Measurements from ENCODE around the gene H2BK1.

The H2BK1 gene

DNA sequence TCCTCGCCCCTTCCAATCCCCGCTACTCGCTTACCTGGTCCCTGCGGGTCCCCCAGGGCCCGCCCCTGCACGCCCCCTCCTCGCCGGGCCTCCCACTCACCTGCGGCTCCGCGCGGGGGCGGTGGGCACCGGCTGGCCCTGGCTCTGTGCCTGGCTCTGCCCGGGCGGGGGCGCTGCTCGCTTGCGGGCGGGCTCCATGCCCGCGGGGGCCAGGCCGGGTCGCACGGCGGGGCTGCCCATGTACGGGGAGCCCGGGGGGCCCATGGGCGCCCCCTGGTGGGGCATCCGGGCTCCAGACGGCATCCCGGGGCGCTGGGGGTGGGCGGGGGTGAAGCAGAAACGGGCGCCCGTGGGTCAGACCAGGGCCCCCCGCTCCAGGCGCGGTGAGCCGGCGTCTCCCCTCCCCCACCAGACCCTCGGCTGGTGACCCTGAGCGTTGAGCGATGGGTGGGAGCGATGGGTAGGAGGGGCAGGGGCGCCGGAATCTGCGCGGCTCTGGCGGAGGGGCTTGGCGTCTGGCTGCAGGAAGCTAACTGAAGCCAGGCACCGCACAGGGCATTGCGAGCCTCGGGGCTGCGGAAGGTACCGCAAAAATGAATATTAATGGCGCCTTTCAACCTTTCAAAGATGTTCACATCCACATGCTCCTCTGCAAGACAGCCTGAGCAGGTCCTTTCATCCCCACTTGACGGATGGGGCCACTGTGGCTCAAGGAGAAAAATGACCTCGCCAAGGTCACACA is 35.2 kb upstream of the H2BK1 start:
- FAIRE-seq: no peak
- DNase-seq (ENCODE audit: insufficient read length, low spot score): no peak

DNA sequence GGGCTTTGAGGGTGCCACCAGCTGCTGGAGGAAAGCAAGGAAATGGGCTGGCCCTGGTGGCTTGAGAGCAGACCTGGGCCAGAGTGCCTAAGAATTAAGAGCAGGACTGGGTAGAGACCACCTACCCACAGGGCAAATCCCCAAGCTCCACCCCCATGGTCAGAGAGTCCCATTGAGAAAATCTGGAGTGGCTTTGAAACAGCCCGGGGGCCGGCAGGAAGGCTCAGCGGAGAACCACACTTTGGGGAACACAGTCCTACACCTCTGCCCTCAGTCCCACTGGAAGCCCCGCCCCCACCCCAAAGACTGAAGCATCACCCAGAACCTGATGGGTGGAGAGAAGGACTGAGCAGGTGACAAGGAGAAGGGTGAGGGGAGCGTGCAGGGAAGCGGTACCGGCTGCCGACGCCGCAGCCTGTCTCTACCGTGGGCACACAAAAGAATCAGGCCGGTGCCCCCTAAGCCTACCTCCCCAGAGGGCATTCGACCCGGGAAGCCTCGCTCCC is 34.6 kb upstream of the H2BK1 start:
- FAIRE-seq (no peak), DNase-seq (ENCODE audit: insufficient read length, low spot score) (no peak)

DNA sequence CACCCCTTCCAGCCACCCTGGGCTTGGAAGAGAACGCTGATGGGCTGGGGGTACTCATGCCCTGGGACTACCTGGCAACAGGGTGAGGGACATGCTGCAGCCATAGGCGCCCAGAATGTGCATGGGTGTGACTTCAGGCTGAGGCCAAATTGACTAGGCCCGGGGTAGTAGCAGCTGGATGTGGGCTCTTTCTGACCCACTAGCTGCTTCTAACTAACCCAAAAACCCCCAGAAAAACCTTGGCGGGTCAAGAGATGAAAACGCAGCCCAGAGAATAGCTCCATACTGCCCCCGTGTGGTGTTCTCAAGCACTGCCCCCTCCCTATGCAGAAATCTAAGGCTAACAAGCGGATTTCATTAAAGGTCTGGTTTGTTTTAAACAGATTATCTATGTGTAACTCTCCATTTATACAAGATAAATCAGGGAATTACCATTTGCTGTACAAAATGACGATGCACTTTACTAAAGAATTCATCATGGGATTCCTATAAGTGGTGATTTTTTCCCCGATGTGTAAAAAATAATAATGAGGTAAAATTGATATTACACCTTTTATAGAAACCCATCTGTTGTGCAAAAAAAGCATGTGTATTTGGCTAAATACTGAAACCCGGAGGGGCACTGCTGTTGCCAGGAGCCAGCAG is 34.0 kb upstream of the H2BK1 start:
- peak; percentile 40 for DNase-seq (ENCODE audit: insufficient read length, low spot score)
- FAIRE-seq: no peak

DNA sequence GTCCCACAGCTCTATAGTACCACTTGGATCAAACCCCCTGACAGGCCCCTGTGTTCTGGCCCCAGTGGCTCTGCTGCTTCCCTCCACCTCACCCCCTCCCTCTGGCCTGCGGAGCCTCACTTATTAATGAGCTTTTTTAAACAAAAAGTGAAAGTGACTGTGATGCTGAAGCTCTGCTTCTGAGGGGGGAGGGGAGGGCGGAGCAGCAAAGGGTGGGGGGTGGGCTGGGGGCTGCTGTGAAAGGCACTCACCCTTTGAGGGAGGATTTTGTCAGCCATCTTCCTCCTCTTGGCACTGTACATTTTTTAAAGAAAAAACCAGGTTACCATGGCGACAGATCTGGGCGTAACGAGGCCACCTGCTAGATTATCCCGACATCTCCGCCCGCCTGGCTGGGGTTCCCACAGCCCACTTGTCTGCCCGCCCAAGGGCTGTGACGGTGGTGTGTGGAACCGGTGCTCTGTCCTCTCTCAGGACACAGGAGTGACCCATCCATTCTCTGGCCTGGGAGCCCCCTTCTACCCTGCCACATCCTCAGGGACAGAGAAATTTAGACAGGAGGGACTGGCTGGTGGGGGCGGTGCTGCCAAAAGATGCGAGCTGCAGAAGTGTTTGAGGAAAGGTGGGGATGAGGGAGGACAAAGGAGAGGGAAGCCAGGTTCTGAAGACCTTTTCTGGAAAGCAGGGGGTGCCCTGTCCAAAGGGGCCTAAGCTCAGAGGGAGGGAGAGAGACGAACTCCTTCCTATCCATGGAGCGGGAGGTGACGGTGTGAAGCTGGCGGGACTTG is 33.3 kb upstream of the H2BK1 start:
- no peak for DNase-seq (ENCODE audit: insufficient read length, low spot score)
- no peak for FAIRE-seq

DNA sequence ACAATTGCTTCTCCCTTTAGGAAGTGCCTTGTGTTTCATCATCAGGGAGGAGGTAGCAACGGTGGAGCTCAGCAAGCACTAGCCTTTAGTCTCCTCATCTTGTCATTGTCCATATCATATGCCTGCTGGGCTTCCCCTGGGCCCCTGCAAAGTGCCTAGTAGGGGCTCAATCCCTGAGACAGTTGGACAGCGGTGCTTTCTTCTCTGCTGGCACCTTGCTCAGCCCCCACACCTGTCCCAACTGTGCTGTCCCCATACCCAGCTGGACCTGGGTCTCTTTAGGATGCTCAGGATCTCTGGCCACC is 32.7 kb upstream of the H2BK1 start:
- FAIRE-seq: no peak
- DNase-seq (ENCODE audit: insufficient read length, low spot score): no peak

DNA sequence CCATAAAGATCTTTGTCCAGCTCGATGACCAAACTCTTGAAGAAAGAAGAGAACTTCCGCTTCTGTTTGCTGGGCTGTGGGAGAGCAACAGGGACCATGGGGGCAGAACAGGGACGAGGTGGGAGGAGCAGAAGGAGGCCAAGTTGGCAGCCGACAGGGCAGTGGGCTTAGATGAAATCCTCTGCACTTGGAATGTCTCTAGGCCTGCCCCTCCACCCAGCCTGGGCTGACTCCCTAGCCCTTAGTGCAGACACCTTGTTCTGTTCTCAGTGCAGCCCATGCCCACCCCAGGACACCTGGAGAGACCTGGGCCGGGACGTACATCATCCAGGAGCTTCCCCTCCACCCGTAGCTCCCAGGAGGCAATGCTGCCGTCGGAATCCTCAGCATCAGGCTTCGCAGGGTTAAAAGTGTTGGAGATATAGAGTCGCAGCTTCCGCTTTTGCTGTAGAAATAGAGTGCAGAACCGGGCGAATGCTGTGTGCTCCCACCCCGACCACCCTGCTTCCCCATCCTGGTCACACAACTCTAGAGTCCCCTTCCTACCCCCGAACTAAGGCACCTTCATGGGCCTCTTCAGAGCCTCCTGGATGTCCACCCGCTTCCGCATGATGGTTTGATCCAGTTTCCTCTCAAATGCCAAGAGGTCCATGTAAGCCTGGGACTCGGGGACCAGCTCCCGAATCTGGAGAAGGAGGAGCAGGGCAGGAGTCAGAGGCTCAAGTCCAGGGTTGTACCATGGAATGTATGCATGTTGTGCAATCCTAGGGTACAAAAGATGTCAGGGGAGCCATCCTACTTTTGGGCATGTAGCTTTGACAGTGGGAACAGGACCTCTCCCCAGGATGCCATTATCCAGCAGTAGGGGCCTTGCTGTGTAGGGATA is 32.1 kb upstream of the H2BK1 start:
- DNase-seq (ENCODE audit: insufficient read length, low spot score) (no peak), FAIRE-seq (no peak)

DNA sequence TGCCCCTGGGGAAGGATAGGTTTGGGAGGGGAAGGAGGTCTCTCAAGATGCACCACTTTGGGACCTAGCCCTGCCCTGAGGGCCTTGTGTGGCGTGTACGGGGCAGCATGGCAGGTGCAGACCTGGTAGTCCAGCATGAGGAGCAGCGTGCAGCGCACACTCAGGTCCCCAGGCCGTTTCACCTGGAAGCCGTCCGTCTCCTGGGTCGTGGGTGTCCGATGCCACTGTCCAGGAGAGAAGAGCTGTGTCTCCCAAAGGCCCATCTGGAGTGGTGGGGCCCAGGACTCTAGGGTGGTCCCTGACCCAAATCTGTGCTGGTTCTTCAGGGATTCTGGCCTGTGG is 31.4 kb upstream of the H2BK1 start:
- DNase-seq (ENCODE audit: insufficient read length, low spot score) (no peak), FAIRE-seq (no peak)

DNA sequence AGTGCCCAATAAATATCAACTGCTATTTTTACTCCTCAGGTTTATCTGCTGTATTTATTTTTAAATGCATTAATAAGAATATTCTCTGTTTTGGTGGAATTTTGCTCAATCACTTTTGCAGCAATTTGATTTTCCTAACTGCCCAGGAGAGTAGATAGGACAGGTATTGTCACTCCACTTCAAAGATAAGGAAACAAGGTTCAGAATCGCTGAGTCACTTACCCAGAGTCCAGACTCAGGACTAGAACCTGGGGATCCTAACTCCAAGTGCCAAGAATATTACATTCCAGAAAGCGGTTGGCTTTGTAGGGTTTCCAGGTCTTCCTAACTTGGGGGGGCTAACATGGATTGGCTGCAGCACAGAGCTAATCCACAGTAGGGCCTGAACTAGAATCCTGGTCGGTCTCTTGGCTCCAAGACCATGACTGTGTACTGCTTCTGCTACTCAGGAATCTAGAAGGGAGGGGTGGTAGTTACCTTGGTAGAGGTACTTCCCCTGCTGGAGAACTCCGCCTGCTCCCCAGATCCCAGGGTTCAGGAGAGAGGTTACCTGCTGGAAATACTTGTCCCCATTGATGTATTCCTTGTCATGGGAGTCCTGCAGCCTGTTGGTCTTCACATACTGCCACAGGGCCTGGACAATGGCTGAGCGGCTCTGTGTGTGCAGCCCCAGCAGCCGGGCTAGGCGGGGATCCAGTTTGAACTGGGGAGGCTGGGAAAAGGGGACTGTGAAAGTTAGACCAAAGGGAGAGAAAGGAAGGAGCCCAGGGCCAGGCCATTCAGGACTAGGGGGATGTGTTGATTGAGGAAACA is 30.9 kb upstream of the H2BK1 start:
- FAIRE-seq (no peak), DNase-seq (ENCODE audit: insufficient read length, low spot score) (no peak)

DNA sequence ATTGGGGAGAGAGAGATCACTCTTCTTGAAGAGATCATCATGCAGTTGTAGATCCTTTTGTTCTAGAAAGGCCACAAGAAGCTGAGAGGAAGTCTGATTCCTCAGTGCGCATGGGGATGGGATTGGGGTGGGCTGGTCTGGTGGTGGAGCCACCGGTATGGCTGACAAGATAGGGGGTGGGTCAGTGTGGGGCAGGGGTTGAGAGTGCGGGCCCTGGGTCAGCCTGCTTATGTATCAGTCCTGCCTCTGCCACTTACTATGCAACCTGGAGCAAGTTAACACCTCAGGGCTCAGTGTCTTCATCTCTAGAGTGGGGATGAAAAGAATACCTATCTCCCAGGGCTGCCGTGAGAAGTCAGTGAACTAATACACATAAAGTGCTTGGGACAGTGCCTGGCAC is 30.2 kb upstream of the H2BK1 start:
- FAIRE-seq (no peak), DNase-seq (ENCODE audit: insufficient read length, low spot score) (no peak)

DNA sequence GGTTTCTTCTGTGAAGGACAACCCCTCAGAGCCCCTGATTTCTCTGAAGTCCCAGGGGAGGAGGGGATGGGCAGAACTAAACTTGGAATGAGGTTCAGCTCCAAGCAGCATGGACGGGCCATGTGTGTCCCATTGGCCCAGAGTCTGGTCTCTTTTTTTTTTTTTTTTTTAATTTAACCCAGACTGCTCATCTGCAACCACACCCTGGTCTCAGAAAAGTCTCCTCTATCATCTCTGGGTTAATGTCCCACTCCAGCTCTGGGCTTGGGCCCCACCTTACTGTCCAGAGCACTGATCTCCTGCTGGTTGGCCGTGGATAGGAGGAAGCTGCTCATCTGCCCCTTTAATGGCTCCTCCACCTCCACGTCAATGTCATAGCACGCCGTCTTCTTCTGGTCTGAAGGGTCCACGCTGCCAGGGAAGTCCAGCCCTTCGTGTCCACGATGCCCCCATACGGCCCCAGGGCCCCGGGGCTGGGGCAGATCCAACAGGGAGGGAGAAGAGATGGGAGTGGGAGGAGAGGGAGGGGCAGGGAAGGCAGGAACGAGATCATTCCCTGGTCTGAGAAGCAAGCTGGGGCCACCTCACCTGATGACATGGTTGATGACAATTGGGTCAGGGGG is 29.7 kb upstream of the H2BK1 start:
- DNase-seq (ENCODE audit: insufficient read length, low spot score) (no peak), FAIRE-seq (no peak)

DNA sequence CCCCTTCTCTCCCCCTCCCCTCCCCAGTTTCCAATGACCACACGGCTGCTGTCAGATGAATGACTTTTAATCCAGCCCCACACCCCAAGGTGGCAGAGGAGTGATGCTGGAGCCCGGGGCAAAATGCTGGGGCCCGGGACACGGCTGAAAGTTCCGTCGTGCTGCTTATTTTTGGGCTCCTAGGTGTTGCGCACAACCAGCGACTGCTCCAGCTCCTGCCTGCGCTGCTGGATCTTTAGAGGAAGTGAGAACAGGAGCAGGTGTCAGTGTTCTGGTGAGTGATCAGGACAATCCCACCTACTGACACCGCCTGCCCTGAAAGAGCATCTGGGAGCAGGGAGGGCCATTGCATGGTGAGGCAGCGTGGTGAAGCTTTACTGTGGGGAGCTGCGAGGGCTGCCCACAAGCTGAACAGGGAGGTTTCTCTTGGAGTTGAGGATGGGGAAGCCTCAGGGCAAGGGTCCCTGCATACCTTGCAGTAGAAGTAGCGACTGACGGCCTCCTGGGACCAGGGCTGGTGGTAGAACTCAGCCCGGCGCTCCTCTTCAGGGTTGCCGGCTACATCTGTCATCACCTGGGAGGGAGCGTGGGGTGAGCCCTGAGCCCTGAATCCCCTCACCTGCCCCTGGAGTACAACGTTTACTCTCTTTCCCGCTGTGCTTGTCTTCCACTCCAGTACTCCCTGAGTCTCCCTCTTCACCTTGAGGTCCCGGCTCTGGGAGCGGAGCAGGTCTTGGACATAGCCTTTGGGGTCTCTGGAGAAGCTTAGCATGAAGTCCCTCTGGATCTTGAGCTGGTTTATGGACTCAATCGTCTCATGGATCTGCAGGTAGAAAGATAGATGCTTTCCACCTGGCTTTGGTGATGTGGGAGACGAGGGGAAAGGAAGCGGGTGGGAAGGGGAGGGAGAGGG is 28.9 kb upstream of the H2BK1 start:
- FAIRE-seq: no peak
- no peak for DNase-seq (ENCODE audit: insufficient read length, low spot score)

DNA sequence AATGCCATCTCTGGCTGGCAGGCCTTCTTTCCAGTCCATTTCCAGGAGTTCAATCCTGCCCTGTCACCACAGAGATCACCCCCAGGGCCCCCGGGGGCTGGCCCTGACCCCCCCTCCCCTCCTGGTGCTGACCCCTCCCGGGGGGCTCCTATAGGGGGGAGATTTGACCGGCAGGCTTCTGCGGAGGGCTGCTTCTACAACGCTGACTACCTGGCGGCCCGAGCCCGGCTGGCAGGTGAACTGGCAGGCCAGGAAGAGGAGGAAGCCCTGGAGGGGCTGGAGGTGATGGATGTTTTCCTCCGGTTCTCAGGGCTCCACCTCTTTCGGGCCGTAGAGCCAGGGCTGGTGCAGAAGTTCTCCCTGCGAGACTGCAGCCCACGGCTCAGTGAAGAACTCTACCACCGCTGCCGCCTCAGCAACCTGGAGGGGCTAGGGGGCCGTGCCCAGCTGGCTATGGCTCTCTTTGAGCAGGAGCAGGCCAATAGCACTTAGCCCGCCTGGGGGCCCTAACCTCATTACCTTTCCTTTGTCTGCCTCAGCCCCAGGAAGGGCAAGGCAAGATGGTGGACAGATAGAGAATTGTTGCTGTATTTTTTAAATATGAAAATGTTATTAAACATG is 28.0 kb upstream of the H2BK1 start:
- FAIRE-seq (no peak), DNase-seq (ENCODE audit: insufficient read length, low spot score) (no peak)

DNA sequence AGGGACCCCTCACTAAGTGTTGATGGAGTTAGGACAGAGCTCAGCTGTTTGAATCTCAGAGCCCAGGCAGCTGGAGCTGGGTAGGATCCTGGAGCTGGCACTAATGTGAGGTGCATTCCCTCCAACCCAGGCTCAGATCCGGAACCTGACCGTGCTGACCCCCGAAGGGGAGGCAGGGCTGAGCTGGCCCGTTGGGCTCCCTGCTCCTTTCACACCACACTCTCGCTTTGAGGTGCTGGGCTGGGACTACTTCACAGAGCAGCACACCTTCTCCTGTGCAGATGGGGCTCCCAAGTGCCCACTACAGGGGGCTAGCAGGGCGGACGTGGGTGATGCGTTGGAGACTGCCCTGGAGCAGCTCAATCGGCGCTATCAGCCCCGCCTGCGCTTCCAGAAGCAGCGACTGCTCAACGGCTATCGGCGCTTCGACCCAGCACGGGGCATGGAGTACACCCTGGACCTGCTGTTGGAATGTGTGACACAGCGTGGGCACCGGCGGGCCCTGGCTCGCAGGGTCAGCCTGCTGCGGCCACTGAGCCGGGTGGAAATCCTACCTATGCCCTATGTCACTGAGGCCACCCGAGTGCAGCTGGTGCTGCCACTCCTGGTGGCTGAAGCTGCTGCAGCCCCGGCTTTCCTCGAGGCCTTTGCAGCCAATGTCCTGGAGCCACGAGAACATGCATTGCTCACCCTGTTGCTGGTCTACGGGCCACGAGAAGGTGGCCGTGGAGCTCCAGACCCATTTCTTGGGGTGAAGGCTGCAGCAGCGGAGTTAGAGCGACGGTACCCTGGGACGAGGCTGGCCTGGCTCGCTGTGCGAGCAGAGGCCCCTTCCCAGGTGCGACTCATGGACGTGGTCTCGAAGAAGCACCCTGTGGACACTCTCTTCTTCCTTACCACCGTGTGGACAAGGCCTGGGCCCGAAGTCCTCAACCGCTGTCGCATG is 27.2 kb upstream of the H2BK1 start:
- FAIRE-seq (no peak), DNase-seq (ENCODE audit: insufficient read length, low spot score) (no peak)

DNA sequence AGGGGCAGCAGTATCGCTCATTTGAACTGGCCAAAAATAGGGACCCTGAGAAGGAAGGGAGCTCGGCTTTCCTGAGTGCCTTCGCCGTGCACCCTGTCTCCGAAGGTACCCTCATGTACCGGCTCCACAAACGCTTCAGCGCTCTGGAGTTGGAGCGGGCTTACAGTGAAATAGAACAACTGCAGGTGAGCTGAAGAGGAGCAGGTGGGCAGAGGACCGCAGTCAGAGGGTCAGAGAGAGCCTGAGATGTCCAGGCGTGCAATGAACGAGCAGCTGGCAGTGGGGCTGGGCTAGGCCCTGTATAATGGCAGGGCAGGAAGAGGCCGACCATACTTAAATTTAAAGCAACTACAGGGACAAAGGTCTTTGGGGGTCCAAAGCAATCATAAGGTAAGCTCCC is 26.1 kb upstream of the H2BK1 start:
- no peak for DNase-seq (ENCODE audit: insufficient read length, low spot score)
- no peak for FAIRE-seq

DNA sequence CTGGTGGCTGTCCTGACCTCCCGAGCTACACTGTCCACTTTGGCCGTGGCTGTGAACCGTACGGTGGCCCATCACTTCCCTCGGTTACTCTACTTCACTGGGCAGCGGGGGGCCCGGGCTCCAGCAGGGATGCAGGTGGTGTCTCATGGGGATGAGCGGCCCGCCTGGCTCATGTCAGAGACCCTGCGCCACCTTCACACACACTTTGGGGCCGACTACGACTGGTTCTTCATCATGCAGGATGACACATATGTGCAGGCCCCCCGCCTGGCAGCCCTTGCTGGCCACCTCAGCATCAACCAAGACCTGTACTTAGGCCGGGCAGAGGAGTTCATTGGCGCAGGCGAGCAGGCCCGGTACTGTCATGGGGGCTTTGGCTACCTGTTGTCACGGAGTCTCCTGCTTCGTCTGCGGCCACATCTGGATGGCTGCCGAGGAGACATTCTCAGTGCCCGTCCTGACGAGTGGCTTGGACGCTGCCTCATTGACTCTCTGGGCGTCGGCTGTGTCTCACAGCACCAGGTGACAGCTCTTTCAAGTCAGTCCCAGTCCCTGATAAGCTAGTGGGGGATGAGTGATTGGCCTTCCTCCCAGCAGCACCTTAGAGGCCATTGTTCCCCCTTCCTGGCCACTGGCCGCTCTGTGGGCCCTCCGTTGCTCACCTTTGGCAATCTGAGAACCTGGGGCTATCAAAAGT is 25.0 kb upstream of the H2BK1 start:
- FAIRE-seq (no peak), DNase-seq (ENCODE audit: insufficient read length, low spot score) (no peak)

DNA sequence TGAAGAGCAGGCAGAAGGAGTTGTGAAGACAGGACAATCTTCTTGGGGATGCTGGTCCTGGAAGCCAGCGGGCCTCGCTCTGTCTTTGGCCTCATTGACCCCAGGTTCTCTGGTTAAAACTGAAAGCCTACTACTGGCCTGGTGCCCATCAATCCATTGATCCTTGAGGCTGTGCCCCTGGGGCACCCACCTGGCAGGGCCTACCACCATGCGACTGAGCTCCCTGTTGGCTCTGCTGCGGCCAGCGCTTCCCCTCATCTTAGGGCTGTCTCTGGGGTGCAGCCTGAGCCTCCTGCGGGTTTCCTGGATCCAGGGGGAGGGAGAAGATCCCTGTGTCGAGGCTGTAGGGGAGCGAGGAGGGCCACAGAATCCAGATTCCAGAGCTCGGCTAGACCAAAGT is 23.5 kb upstream of the H2BK1 start:
- no peak for DNase-seq (ENCODE audit: insufficient read length, low spot score)
- FAIRE-seq: no peak

All from HTR-8/SVneo (cell line).